Measurements from ENCODE around the gene GPC3. TPM values are rescaled to one million over a fixed set of nuclear protein-coding genes. Genes with fewer than 3 reads are reported as not detected.

Gene GPC3
- total and polyA plus RNA-seq, 2 donors (not counting 3 experiments of a cell fraction or from before 2014, with no cell fraction given), result not detected

- TF ChIP-seq EZH2 (IDR thresholded peaks at IDR 0.05; ENCODE audit: borderline replicate concordance, low read depth, low read length, severe bottlenecking), result no peak
- TF ChIP-seq JUN (IDR thresholded peaks at IDR 0.05; ENCODE audit: borderline replicate concordance, insufficient read depth, insufficient read length, low read depth), result no peak
- TF ChIP-seq POLR2A (IDR thresholded peaks at IDR 0.05; ENCODE audit: low read depth, low read length), result no peak
- TF ChIP-seq MYC (IDR thresholded peaks at IDR 0.05; ENCODE audit: low read depth, low read length), result no peak
- no peak for TF ChIP-seq FOS (IDR thresholded peaks at IDR 0.05; ENCODE audit: borderline replicate concordance, insufficient read depth, low read length)
- TF ChIP-seq CTCF (IDR thresholded peaks at IDR 0.05; ENCODE audit: extremely low read depth in 1 of 2, insufficient read depth in 1 of 2, low read depth in 1 of 2, low read length in 2 of 2), result no peak
- no peak for TF ChIP-seq MAX (IDR thresholded peaks at IDR 0.05; ENCODE audit: insufficient read depth, insufficient read length)
- no peak for TF ChIP-seq POLR2AphosphoS5 (IDR thresholded peaks at IDR 0.05; ENCODE audit: insufficient read depth, low read depth, low read length)
- TF ChIP-seq GATA2 (IDR thresholded peaks at IDR 0.05; ENCODE audit: insufficient read depth, insufficient read length, low read depth, low read length), result no peak
- H3K4me3 ChIP-seq (replicated peaks in 1 of 3; ENCODE audit: insufficient read depth in 1 of 3, low read depth in 1 of 3, low read length in 3 of 3), result no peak overlapping the region
- H4K20me1 ChIP-seq (replicated peaks; ENCODE audit: control insufficient read depth, extremely low read depth, insufficient read depth, low read length), result no peaks in the 10 kb centered on the region
- no peaks in the 10 kb centered on the region for H3K9me3 ChIP-seq (replicated peaks; ENCODE audit: control insufficient read depth, insufficient read depth, low read length)
- DNase-seq (ENCODE audit: low read depth, low spot score), result no peak
- no peaks in the 10 kb centered on the region for H3K27me3 ChIP-seq (ENCODE audit: control insufficient read depth in 2 of 2, insufficient read depth in 2 of 2, low read length in 2 of 2)
- CTCF ChIA-PET, result no interaction called here
- no peaks in the 10 kb centered on the region for H3K36me3 ChIP-seq (ENCODE audit: control insufficient read depth in 2 of 2, extremely low read depth in 1 of 2, insufficient read depth in 2 of 2, low read length in 2 of 2)
- H3K27ac ChIP-seq (ENCODE audit: insufficient read depth, low read depth, low read length), result no peak overlapping the region
- intact Hi-C loops (cut with micrococcal nuclease) (no loop called here), dilution Hi-C loops (cut with MboI; ENCODE audit: extremely low pct_ligation_motif_present, low sequenced_read_pairs) (no loop called here)
- no peaks in the 10 kb centered on the region for H3K79me2 ChIP-seq (ENCODE audit: control insufficient read depth, insufficient read depth, low read length)
- no peak overlapping the region for H3K4me2 ChIP-seq (ENCODE audit: insufficient read depth, low read length)
- H3K9ac ChIP-seq (replicated peaks; ENCODE audit: extremely low read depth, insufficient read depth, low read length), result no peak overlapping the region
- no peak overlapping the region for H2AFZ ChIP-seq (ENCODE audit: low read depth, low read length)
- H3K4me1 ChIP-seq (ENCODE audit: control insufficient read depth, extremely low read depth, insufficient read depth, low read length), result no peaks in the 10 kb centered on the region
- no TSS peak for BruUV-seq (replicated peaks)
- FAIRE-seq, result no peak
- no peaks in the 10 kb centered on the region for H3K9me1 ChIP-seq (replicated peaks; ENCODE audit: control insufficient read depth, extremely low read depth, insufficient read depth, low read length)
- POLR2A ChIA-PET, result no interaction called here
Measured at GRCh38 chrX:133810925-133811324, 174.5 kb downstream of the GPC3 start.
